GM23338 (cell line): ENCODE data around the gene DESI2. TPM values are rescaled to one million over a fixed set of nuclear protein-coding genes. Genes with fewer than 3 reads are reported as not detected.

ENCODE experiments used
- ATAC-seq: fragments of 200-7000 bp; cut with Tn5 transposase; 3 replicates; pipeline ENCODE4 v1.9.1; 2020
- DNase-seq: peaks from one replicate; pipeline ENCODE4 v3.0.0-alpha.2; 2015; ENCODE audit warnings: low spot score
- H2AFZ ChIP-seq: fragments of 200-600 bp; sonication (generic); 2 replicates; pipeline ENCODE4 v1.8.0; 2016; ENCODE audit warnings: antibody characterized with exemption, mild to moderate bottlenecking, moderate library complexity
- H3F3A ChIP-seq: fragments of 200-600 bp; sonication (generic); replicated peaks from 2 replicates; pipeline ENCODE4 v1.8.0; 2017; ENCODE audit warnings: antibody characterized with exemption, mixed run types, low read depth
- H3K27ac ChIP-seq: fragments of 200-600 bp; sonication (generic); 2 replicates; pipeline ENCODE4 v1.6.1; 2016; ENCODE audit warnings: low read depth
- H3K27me3 ChIP-seq: fragments of 200-600 bp; sonication (generic); 2 replicates; pipeline ENCODE4 v1.8.0; 2016; ENCODE audit warnings: mild to moderate bottlenecking, mixed run types, moderate library complexity; ENCODE audit not compliant: insufficient read depth
- H3K36me3 ChIP-seq: fragments of 200-600 bp; sonication (generic); 2 replicates; pipeline ENCODE4 v1.8.0; 2016; ENCODE audit warnings: mild to moderate bottlenecking; ENCODE audit not compliant: insufficient read depth
- H3K4me1 ChIP-seq: fragments of 200-600 bp; sonication (generic); 2 replicates; pipeline ENCODE4 v1.8.0; 2016; ENCODE audit warnings: mild to moderate bottlenecking, moderate library complexity; ENCODE audit not compliant: insufficient read depth
- H3K4me2 ChIP-seq: fragments of 200-600 bp; sonication (generic); 2 replicates; pipeline ENCODE4 v1.7.1; 2017; ENCODE audit warnings: mixed run types
- H3K4me3 ChIP-seq: fragments of 200-600 bp; sonication (generic); 2 replicates; pipeline ENCODE4 v1.6.1; 2016; ENCODE audit warnings: mixed run types
- H3K79me2 ChIP-seq: fragments of 200-600 bp; sonication (generic); replicated peaks from 2 replicates; pipeline ENCODE4 v1.8.0; 2017; ENCODE audit warnings: mild to moderate bottlenecking; ENCODE audit not compliant: insufficient read depth
- H3K9me2 ChIP-seq: fragments of 200-600 bp; sonication (generic); 2 replicates; pipeline ENCODE4 v1.8.0; 2017; ENCODE audit not compliant: insufficient read depth
- H4K20me1 ChIP-seq: fragments of 200-600 bp; sonication (generic); replicated peaks from 2 replicates; pipeline ENCODE4 v1.8.0; 2017; ENCODE audit warnings: mild to moderate bottlenecking; ENCODE audit not compliant: insufficient read depth
- H3K27ac Mint-ChIP-seq: 2 replicates; pipeline ENCODE4 v1.8.0; 2020; ENCODE audit warnings: inconsistent platforms, mild to moderate bottlenecking, moderate library complexity, mixed read lengths
- H3K27me3 Mint-ChIP-seq: 3 replicates; pipeline ENCODE4 v1.8.0; 2022; ENCODE audit warnings: low read depth, mild to moderate bottlenecking, moderate library complexity, mixed read lengths, inconsistent platforms; ENCODE audit not compliant: insufficient read depth, poor library complexity
- H3K36me3 Mint-ChIP-seq: 3 replicates; pipeline ENCODE4 v1.8.0; 2021; ENCODE audit warnings: low read depth, mild to moderate bottlenecking, inconsistent platforms, moderate library complexity, mixed read lengths
- H3K4me1 Mint-ChIP-seq: 3 replicates; pipeline ENCODE4 v1.8.0; 2020; ENCODE audit warnings: mild to moderate bottlenecking, inconsistent platforms, mixed read lengths
- H3K4me3 Mint-ChIP-seq: 3 replicates; pipeline ENCODE4 v1.8.0; 2021; ENCODE audit warnings: moderate library complexity, mild to moderate bottlenecking, inconsistent platforms, mixed read lengths
- H3K9me3 Mint-ChIP-seq: 3 replicates; pipeline ENCODE4 v1.8.0; 2020; ENCODE audit warnings: moderate library complexity, mild to moderate bottlenecking, inconsistent platforms, mixed read lengths
- CREB1 ChIP-seq: fragments of 250-450 bp; sonication (Bioruptor Pico); IDR thresholded peaks from 2 replicates; pipeline ENCODE4 v1.5.0; 2020; ENCODE audit warnings: low read depth, mild to moderate bottlenecking, moderate library complexity
- EZH2 ChIP-seq: fragments of 200-600 bp; sonication (generic); IDR thresholded peaks from one replicate; pipeline ENCODE4 v1.8.0; 2017; ENCODE audit warnings: antibody characterized with exemption, mild to moderate bottlenecking, low read depth; ENCODE audit not compliant: unreplicated experiment
- EZH2phosphoT487 ChIP-seq: fragments of 200-600 bp; sonication (generic); IDR thresholded peaks from one replicate; pipeline ENCODE4 v1.8.1; 2018; ENCODE audit warnings: antibody characterized with exemption; ENCODE audit not compliant: unreplicated experiment
- JUNB ChIP-seq: IDR thresholded peaks from one replicate; pipeline ENCODE4 v1.6.1; 2016; ENCODE audit warnings: antibody characterized with exemption; ENCODE audit not compliant: unreplicated experiment
- NANOG ChIP-seq: IDR thresholded peaks from 2 replicates; pipeline ENCODE4 v1.6.1; 2016; ENCODE audit warnings: antibody characterized with exemption, borderline replicate concordance
- POLR2AphosphoS5 ChIP-seq: IDR thresholded peaks from 2 replicates; pipeline ENCODE4 v1.6.1; 2016; ENCODE audit warnings: antibody characterized with exemption, low read depth
- STAT1 ChIP-seq: IDR thresholded peaks from one replicate; pipeline ENCODE4 v1.6.1; 2016; ENCODE audit warnings: antibody characterized with exemption; ENCODE audit not compliant: unreplicated experiment
- ZNF114 ChIP-seq: fragments of 250-450 bp; sonication (Bioruptor Pico); IDR thresholded peaks from 2 replicates; pipeline ENCODE4 v1.5.0; 2020; ENCODE audit warnings: mild to moderate bottlenecking, moderate library complexity
- ZNF331 ChIP-seq: fragments of 250-450 bp; sonication (Bioruptor Pico); IDR thresholded peaks from 2 replicates; pipeline ENCODE4 v1.5.0; 2020; ENCODE audit warnings: low read depth, mild to moderate bottlenecking, moderate library complexity
- polyA plus RNA-seq: library from polyadenylated mRNA; unstranded; fragments of >200 nt; fragmentation: Nextera tagmentation; extraction: Ambion mirVana; gene quantifications from 2 replicates; pipeline ENCODE4 v1.2.1, GENCODE V29; 2016
- total RNA-seq: library from RNA; depleted of rRNA; stranded (reverse); fragments of >200 nt; shearing (Covaris generic); gene quantifications from 2 replicates; pipeline ENCODE4 v1.2.3, GENCODE V29; 2014
- TF ChIP-seq, protein P1 (sequence below), 2 experiments: fragments of 200-600 bp in 1 of 2; sonication (generic) in 1 of 2; conservative IDR thresholded peaks; 2 replicates each; pipeline versions ENCODE4 v1.5.1 to v1.6.1; 2016 to 2017; ENCODE audit warnings: antibody characterized with exemption in 2 of 2, low read depth in 2 of 2, mild to moderate bottlenecking in 2 of 2, moderate library complexity in 1 of 2
- TF ChIP-seq, protein P2 (sequence below): IDR thresholded peaks from 2 replicates; pipeline ENCODE4 v1.6.1; 2016; ENCODE audit warnings: antibody characterized with exemption
- TF ChIP-seq, protein P3 (sequence below): fragments of 250-450 bp; sonication (Bioruptor Pico); IDR thresholded peaks from 2 replicates; pipeline ENCODE4 v1.5.0; 2020; ENCODE audit warnings: mild to moderate bottlenecking, moderate library complexity
- TF ChIP-seq, protein P4 (sequence below): IDR thresholded peaks from one replicate; pipeline ENCODE4 v1.6.1; 2018; ENCODE audit warnings: antibody characterized with exemption; ENCODE audit not compliant: unreplicated experiment

The DESI2 gene
- total and polyA plus RNA-seq, 2 experiments from 2014 or later, result 145 TPM

DNA sequence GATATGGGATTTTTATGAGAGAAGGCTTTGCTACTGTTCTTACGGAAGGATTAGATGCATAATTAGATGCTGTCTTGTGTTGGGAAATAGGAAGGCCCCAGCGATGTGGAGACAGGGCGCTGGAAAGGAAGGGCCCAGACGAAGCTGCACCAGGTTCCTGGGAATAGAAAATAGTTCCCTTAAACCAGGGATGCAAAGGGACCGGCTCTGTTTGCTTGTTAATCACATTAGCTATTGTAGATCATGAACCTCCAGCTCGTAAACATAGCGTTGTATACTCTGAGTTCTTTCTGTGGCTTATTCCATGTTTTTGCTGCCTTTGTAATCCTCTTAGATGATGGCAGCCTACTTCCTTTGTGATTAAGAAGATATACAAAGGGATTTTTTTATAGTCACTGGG lies 102.7 kb downstream of the DESI2 start:
- Mint-ChIP-seq H3K4me3 (no peak overlapping the region), H3K27ac (no peak overlapping the region), H3K27me3 (peaks cover 3% of the 10 kb centered on the region), H3K4me1 (peaks cover 15% of the 10 kb centered on the region), H3K9me3 (no peaks in the 10 kb centered on the region), H3K36me3 (no peaks in the 10 kb centered on the region)
- no peak for TF ChIP-seq CREB1 (CRISPR knock-in tag)
- no peak for TF ChIP-seq EZH2phosphoT487
- TF ChIP-seq POLR2AphosphoS5, result no peak
- no peak for TF ChIP-seq NANOG
- no peak for TF ChIP-seq JUNB
- TF ChIP-seq, protein P1, sequence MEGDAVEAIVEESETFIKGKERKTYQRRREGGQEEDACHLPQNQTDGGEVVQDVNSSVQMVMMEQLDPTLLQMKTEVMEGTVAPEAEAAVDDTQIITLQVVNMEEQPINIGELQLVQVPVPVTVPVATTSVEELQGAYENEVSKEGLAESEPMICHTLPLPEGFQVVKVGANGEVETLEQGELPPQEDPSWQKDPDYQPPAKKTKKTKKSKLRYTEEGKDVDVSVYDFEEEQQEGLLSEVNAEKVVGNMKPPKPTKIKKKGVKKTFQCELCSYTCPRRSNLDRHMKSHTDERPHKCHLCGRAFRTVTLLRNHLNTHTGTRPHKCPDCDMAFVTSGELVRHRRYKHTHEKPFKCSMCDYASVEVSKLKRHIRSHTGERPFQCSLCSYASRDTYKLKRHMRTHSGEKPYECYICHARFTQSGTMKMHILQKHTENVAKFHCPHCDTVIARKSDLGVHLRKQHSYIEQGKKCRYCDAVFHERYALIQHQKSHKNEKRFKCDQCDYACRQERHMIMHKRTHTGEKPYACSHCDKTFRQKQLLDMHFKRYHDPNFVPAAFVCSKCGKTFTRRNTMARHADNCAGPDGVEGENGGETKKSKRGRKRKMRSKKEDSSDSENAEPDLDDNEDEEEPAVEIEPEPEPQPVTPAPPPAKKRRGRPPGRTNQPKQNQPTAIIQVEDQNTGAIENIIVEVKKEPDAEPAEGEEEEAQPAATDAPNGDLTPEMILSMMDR (conservative IDR thresholded peaks at IDR 0.05; ENCODE audit: low read depth in 2 of 2), result no peak
- no peak for TF ChIP-seq ZNF331 (CRISPR knock-in tag)
- TF ChIP-seq STAT1, result no peak
- no peak for TF ChIP-seq EZH2
- TF ChIP-seq ZNF114 (CRISPR knock-in tag), result no peak
- TF ChIP-seq, protein P2, sequence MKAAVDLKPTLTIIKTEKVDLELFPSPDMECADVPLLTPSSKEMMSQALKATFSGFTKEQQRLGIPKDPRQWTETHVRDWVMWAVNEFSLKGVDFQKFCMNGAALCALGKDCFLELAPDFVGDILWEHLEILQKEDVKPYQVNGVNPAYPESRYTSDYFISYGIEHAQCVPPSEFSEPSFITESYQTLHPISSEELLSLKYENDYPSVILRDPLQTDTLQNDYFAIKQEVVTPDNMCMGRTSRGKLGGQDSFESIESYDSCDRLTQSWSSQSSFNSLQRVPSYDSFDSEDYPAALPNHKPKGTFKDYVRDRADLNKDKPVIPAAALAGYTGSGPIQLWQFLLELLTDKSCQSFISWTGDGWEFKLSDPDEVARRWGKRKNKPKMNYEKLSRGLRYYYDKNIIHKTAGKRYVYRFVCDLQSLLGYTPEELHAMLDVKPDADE, result no peak
- TF ChIP-seq, protein P3, sequence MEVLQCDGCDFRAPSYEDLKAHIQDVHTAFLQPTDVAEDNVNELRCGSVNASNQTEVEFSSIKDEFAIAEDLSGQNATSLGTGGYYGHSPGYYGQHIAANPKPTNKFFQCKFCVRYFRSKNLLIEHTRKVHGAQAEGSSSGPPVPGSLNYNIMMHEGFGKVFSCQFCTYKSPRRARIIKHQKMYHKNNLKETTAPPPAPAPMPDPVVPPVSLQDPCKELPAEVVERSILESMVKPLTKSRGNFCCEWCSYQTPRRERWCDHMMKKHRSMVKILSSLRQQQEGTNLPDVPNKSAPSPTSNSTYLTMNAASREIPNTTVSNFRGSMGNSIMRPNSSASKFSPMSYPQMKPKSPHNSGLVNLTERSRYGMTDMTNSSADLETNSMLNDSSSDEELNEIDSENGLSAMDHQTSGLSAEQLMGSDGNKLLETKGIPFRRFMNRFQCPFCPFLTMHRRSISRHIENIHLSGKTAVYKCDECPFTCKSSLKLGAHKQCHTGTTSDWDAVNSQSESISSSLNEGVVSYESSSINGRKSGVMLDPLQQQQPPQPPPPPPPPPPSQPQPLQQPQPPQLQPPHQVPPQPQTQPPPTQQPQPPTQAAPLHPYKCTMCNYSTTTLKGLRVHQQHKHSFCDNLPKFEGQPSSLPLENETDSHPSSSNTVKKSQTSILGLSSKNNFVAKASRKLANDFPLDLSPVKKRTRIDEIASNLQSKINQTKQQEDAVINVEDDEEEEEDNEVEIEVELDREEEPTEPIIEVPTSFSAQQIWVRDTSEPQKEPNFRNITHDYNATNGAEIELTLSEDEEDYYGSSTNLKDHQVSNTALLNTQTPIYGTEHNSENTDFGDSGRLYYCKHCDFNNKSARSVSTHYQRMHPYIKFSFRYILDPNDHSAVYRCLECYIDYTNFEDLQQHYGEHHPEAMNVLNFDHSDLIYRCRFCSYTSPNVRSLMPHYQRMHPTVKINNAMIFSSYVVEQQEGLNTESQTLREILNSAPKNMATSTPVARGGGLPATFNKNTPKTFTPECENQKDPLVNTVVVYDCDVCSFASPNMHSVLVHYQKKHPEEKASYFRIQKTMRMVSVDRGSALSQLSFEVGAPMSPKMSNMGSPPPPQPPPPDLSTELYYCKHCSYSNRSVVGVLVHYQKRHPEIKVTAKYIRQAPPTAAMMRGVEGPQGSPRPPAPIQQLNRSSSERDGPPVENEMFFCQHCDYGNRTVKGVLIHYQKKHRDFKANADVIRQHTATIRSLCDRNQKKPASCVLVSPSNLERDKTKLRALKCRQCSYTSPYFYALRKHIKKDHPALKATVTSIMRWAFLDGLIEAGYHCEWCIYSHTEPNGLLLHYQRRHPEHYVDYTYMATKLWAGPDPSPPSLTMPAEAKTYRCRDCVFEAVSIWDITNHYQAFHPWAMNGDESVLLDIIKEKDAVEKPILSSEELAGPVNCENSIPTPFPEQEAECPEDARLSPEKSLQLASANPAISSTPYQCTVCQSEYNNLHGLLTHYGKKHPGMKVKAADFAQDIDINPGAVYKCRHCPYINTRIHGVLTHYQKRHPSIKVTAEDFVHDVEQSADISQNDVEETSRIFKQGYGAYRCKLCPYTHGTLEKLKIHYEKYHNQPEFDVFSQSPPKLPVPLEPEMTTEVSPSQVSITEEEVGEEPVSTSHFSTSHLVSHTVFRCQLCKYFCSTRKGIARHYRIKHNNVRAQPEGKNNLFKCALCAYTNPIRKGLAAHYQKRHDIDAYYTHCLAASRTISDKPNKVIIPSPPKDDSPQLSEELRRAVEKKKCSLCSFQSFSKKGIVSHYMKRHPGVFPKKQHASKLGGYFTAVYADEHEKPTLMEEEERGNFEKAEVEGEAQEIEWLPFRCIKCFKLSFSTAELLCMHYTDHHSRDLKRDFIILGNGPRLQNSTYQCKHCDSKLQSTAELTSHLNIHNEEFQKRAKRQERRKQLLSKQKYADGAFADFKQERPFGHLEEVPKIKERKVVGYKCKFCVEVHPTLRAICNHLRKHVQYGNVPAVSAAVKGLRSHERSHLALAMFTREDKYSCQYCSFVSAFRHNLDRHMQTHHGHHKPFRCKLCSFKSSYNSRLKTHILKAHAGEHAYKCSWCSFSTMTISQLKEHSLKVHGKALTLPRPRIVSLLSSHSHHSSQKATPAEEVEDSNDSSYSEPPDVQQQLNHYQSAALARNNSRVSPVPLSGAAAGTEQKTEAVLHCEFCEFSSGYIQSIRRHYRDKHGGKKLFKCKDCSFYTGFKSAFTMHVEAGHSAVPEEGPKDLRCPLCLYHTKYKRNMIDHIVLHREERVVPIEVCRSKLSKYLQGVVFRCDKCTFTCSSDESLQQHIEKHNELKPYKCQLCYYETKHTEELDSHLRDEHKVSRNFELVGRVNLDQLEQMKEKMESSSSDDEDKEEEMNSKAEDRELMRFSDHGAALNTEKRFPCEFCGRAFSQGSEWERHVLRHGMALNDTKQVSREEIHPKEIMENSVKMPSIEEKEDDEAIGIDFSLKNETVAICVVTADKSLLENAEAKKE (CRISPR knock-in tag), result no peak
- TF ChIP-seq, protein P4, sequence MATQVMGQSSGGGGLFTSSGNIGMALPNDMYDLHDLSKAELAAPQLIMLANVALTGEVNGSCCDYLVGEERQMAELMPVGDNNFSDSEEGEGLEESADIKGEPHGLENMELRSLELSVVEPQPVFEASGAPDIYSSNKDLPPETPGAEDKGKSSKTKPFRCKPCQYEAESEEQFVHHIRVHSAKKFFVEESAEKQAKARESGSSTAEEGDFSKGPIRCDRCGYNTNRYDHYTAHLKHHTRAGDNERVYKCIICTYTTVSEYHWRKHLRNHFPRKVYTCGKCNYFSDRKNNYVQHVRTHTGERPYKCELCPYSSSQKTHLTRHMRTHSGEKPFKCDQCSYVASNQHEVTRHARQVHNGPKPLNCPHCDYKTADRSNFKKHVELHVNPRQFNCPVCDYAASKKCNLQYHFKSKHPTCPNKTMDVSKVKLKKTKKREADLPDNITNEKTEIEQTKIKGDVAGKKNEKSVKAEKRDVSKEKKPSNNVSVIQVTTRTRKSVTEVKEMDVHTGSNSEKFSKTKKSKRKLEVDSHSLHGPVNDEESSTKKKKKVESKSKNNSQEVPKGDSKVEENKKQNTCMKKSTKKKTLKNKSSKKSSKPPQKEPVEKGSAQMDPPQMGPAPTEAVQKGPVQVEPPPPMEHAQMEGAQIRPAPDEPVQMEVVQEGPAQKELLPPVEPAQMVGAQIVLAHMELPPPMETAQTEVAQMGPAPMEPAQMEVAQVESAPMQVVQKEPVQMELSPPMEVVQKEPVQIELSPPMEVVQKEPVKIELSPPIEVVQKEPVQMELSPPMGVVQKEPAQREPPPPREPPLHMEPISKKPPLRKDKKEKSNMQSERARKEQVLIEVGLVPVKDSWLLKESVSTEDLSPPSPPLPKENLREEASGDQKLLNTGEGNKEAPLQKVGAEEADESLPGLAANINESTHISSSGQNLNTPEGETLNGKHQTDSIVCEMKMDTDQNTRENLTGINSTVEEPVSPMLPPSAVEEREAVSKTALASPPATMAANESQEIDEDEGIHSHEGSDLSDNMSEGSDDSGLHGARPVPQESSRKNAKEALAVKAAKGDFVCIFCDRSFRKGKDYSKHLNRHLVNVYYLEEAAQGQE, result no peak
- DNase-seq (no peak), ATAC-seq (no peak)
- Histone ChIP-seq H3K4me3 (no peak overlapping the region), H3K27ac (no peak overlapping the region), H3K27me3 (no peaks in the 10 kb centered on the region), H3K4me1 (peaks cover 12% of the 10 kb centered on the region), H2AFZ (peak overlapping the region; percentile 38; the same call in 1 of the 2 replicates), H4K20me1 (no peaks in the 10 kb centered on the region), H3K9me2 (no peaks in the 10 kb centered on the region), H3K79me2 (no peaks in the 10 kb centered on the region), H3K36me3 (no peaks in the 10 kb centered on the region), H3K4me2 (no peak overlapping the region), H3F3A (no peaks in the 10 kb centered on the region)
